Mesenteric fat pad (tissue), 1 donor: ENCODE measurements around the gene CD207. TPM values are rescaled to one million over a fixed set of nuclear protein-coding genes. Genes with fewer than 3 reads are reported as not detected.
"Not testable (repeated sequence)": the region's sequence is repeated elsewhere in the genome, so short reads cannot be mapped to it uniquely, and the experiment has no call there.

Experiments
- DNase-seq: peaks from one replicate; pipeline ENCODE4 v3.0.0-alpha.2; 2020; ENCODE audit warnings: low spot score
- total RNA-seq: library from RNA; stranded (reverse); fragmentation: NEBNext Ultra II Directional; extraction: Animal tissue kit (Norgen Biotek cat#: 25700); gene quantifications from one replicate; pipeline ENCODE4 v1.2.1, GENCODE V29; 2021
- donor health status: DM: yes; HTN: yes; CAD: no.

Gene CD207
- total RNA-seq, 1 donor from 2014 or later: 0.29 TPM

DNA sequence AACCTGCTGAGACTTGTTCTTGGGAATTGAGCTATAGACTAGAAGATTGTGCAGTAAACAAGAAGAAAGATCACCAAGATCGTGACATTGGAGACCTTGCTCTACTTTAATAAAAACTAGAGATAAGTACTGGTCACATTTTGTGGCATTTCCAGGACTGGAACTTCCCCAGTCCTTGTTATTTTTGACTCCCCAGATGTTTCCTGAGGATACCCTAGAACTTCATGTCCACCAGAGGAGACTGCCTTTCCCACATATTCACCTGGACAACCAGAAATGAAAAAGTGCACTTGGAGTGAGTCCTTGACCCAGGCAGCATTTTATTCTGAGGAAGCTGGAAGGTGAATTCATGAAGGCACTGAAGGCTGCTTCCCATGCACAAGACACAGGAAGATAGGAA lies 5.7 kb downstream of the CD207 start:
- no peak for DNase-seq

DNA sequence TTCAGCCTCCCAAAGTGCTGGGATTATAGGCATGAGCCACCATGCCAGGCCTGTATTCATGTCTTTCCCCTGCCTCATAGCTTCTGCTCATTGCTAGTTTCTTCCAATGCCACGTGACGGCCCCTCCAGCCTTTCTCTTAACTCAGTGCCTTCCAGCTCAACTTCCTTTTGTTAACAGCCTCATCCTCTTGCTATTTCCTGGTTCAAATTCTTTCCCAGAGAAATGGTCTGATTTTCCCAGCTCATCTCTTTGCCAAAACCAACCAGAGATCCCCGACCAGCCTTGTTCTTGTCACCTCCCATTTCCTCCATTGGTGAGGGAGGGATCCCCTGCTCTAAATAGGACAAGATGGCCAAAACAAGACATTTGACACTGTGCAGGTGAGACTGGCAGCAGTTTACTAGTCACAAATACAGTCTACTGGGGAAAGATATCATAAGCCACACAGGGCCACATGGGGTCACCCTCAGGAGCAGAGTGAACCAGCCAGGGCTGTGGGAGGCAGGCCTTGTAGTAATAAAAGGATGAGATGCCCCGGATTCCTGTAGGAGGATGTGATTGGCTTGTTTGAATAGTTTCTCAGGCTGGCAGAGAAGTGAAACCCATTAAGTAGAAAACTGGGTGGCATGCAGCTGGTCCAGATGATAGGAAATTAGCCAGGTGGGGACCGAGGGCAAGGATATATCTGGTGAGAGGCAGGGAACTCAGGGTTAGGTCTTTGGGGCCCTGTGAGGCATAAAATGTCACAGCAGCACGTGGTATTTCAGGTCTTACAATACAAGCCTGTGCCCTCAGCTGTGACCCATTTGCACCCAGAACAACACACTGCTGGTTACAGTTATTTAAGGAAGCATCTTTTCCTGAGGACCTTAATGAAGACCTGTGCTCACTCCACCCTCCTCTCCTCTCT lies 6.4 kb downstream of the CD207 start:
- DNase-seq: no peak

DNA sequence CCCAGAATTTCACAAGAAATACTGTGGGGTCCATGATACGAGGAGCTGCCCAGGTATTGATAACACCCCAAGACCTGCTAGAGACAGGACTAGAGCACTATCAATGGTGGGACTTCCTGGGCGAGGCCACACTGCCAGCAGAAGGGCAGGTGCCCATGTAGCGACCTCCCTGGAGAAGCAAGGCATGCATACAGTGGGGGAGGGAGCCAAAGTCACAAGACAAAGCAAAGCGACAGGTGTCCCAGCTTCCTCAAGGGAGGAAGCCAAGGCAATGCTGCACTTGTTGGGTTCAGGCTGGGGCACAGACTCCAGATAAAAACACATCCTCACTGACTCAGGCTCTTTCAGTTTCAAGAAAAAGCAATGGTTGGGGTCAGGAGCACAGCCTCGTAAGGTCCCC lies 7.5 kb downstream of the CD207 start:
- DNase-seq: no peak

DNA sequence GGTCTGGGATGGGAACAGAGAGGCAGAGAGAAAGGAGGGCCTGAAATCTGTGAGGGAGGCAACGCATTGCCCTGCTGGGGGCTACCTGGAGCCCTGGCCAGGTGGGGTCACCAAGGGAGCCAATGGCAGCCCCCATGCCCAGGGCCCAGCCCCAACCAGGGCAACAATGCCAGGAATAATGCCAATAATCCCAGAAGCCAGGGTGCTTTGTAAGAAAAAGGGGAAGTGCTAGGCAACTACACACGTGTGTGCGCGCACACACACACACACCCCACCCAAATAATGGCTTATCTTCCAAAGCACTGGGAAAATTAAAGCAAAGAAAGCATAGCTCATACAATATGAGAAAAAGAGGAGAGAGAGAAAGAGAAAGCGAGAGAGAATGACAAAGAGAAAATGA lies 8.2 kb downstream of the CD207 start:
- DNase-seq: no peak

DNA sequence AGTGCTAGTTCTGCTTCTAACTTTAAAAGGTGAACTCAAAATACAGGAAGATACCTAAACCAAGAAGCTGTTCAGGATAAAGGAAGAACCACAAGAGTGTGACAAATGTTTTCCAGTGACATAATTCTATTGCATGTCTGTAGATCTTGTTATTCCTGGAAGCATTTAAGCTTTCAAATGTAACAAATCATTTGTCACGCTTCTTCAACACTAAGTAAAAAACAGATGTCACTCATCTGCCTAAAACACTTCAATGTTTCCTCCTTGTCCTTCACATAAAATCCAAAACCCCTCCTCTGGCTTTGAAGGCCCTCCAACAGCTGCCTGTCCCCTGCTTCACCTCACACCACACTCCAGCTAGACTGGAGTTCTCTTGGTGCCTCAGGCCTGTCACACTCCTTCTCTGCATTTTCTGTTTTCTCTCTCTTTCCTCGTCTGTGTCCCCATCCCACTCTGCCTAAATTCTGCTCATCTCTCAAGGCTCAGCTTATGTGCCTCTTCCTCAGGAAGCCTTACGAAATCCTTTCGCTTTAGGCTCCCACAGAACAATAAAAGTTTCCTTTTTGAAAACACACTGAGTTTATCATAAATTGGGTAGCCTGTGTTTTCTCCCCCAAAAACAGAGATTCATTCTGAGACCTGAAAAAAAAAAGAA lies 8.8 kb downstream of the CD207 start:
- no peak for DNase-seq

DNA sequence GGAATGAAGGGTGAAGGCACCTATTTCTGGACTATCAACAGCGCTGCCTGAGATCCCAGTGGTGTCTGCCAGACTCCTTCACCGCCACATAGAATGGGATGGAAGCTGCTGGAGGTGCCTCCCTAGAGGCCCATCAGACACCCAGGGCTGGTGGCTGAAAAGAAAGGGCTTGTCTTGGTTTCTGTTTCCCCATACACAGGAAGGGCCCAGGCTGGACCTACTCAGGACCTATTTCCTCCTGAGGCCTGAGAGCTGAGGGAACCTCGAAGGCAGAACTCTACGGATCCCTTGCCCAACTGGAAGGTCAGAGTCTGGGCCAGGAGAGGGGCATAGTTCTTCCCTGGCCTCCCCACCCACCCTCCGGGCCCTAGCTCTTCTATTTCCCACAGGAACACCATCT lies 12.4 kb downstream of the CD207 start:
- no peak for DNase-seq

DNA sequence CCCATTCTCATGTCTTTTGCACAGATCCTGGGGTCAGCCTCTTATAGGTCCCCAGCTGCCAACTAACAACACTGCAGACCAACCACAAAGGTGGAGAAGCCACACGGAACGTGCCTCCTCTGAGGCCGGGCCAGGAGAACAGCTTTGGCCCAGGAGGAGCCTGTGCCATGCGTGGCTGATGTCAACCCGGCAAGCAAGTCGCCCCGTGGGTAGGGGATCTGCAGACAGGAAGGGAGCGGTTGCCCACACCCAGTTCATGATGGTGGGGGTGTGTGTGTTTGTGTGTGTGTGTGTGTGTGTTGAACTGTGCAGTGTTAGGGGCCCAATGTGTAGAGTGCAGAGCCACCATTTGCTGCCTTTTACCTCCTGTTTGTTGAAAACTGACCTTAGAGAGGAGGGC lies 12.8 kb downstream of the CD207 start:
- DNase-seq: no peak

DNA sequence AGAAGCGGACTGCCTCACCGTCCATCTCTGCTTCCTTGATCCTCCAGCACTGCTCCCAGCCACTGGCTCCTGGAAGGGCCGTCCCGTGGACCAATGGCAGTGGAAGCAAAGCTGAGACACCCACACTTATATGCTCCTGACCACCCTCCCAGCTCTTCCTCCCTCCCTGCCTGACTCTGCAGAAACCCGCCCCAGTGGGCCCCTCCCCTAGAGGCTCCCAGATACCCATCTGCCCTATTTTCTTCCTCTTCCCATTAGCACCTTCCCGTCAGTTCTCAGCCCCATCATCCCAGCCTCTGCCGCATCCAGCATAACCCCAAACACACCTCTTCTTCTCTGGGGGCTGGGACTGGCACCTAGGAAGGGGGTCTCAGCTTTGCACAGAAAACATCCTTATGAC lies 15.1 kb downstream of the CD207 start, which contains the start of gene CLEC4F:
CLEC4F (minus strand) TSS at position 101 of the 400 bp plus-strand sequence; CDS start at position 25, 76 bp downstream.
- no peak for DNase-seq

DNA sequence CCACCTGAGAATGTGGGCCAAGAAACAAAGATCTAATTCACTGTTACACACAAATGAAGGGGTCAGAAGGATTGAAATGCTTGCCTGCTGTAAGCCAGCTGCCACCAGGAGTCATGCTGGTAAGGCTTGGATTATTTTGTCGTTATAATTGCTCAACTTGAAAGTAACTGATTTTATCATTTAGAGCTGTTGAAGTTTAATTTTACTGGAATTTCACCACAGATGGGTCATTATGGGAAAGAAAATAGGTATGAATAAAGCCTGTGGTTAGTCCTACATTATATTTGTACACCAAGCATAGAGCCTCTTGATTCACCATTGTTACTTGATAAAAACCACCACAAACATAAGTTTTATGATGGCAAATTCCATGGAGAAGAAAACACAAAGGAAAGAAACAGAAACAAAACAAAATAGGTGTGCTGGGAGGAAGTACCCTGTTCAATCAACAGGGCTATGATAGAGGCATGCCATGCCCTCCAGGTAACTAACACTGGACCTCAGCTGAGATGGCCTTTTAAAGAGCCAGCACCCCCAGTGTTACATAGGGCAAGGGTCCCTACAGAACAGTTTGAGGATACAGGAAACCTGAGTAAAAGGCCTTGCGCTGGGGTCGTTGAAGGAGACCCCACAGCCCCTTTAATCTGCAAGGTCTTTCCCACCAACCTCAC lies 18.2 kb downstream of the CD207 start:
- no peak for DNase-seq

DNA sequence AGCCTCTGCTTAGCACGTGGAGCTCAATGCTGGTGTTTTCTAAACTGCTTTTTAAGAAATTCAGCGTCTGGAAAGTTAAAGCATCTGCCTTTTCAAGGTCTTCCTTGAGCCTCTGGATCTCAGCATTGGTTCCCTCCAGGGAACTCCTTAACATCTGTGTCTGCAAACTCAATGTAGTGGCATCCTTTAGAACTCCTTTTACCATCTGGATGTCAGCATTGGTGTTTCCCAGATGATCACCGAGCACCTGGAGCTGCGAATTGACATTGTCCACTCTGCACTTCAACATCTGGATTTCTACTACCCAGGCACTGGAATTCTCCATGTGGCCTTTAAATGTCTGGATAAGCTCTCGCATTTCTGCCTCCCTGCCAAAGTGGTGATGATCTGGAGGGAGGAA lies 18.9 kb downstream of the CD207 start:
- DNase-seq: no peak

DNA sequence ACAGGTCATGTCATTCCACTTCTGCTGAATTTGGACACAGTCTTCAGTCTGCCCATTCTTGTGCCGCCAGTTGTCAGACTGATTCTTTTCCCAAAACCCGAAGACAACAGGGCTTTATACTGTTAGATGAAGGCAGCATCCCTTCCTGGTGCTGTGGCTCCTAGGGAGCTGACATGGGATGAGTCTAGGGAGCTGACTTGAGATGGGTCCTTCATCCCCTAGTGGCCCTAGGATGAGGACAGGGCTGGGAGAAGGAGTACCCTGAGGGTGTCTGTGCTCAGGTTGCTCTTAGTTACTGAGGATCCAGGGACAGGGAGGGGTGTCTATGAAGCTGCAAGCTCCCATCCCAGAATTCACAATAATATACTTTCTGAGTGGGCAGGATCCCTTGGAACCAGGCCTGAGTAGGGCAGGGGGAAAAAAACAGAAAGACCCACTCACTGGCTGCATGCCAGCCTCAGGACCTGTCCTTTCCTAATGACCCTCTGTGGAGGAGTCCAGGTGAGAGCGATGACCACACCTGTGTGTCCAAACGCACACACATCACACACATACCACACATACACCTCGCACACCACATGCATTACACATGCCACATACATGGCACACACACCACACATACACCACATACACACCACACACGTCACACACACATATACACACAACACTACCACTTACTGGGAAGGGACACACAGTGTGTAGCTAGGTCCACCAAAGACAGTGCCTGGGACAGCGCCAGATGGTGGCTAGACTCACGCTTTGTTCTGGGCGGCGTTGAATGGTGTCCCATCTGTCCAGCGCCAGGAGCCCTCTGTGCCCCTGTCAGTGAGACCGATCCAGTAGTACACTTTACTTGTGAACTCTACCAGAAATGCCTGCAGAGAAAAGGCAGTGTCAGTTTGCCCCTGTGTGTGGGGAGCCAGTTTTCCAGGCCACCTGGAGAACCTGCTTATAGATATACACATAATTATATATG lies 26.3 kb downstream of the CD207 start:
- DNase-seq: no peak

DNA sequence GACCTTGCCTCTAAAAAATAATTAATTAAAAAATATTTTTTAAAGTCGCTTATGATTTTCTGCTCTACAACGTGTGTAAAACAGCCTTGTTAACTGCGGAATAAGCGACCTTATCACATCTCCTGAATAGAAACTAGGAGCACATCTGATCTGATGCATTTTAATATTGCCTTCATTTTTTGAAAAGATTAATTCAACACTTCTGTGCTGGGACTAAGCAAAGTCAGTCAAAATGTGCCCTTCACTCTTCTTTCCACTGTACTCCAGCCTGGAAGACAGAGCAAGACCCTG lies 27.8 kb downstream of the CD207 start:
- DNase-seq: no peak

DNA sequence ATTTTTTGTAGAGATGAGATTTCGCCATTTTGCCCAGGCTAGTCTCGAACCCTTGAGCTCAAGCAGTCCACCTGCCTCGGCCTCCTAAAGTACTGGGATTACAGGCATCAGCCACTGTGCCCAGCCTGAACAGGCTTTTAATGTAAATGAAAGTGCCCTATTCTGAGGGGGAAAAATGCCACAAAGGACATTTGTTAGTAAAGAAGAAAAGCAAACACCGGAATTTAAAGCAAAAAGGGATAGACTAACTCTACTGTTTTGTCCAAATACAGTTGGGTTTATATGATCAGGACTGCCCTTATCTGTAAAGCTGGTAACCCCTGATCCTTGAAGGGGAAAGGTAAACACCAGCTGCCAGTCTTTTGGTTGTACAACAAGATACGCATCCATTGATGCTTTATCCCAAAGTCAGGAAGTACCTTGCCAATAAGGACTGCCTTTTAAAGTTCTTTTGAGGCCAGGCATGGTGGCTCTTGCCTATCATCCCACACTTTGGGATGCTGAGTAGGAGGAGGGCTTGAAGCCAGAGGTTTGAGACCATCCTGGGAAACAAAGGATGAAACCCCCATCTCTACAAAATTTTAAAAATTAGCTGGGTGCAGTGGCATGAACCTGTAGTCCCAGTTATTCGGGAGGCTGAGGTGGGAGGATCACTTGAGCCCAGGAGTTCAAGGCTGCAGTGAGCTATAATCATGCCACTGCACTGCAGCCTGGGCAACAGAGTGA lies 28.4 kb downstream of the CD207 start:
- DNase-seq: no peak

DNA sequence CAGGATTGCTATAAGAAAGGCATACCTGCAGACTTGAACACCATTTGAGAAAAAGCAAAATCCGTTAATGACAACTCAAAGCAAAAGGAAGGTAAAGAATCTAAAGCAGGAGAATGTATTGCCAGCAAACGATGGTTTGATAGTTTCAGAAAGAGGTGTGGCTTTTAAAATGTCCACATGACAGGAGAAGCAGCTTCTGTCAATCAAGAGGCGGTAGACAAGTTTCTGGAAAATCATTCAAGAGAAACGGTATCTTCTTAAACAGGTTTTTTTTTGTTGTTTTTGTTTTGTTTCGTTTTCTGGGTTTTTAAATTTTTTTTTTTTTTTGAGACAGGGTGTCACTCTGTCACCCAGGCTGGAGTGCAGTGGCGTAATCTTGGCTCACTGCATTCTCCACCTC lies 29.0 kb downstream of the CD207 start:
- DNase-seq: no peak

DNA sequence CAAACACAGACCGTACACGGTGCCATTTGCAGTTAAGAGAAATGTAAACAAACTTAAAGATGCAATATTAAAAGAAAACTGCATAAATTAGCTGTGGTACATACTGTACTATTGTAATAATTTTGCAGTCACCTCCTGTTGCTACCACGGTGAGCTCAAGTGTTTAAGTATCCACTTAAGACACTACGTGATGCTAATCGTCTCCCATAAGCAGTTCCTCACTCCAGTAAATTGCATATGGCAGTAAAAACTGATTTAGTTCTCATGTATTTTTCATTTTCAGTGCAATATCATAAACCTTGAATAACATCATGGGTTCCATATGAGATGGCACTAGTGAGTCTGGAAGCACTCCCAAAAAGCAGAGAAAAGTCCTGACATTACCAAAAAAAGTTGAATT lies 29.6 kb downstream of the CD207 start:
- no peak for DNase-seq

DNA sequence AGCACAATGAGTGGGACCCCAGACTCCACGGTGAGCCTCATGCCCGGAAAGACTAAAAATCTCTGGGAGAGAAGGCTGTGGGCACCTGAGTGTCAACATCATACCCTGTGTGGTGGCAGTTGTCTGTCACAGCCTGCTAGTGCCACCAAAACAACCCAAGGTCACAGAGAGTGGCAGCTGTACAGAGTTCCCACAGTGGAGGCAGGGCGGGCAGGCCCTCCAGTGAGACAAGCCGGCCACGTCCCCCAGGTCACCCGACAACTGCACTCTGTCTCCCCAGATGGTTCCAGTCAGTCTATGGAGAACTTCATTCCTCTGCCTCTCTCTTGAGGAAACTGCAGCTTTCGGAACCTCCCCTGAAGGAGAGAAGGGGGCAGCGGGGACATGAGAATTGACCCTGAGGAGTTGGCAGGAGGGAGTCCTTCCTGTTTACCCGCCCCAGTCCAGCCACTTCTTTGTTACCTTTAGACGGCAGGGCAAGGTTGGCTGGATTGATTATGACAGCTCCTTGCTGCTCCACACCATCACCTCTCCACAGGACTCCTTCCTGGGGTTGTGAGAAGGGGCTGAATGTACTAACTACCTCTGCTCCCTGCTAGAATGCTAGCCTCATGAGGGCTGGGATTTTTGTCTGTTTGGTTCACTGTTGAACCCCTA lies 33.9 kb downstream of the CD207 start:
- no peak for DNase-seq

DNA sequence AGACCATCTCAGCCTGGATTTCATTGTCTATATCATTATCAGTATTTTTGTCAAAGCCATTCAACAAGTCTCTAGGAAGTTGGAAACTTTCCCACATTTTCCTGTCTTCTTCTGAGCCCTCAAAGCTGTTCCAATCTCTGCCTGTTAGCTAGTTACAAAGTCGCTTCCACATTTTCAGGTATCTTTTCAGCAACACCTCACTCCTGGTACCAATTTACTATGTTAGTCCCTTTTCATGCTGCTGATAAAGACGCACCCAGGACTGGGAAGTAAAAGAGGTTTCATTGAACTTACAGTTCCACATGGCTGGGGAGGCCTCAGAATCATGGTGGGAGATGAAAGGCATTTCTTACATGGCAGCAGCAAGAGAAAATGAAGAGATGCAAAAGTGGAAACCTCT lies 35.9 kb downstream of the CD207 start:
- DNase-seq: no peak

DNA sequence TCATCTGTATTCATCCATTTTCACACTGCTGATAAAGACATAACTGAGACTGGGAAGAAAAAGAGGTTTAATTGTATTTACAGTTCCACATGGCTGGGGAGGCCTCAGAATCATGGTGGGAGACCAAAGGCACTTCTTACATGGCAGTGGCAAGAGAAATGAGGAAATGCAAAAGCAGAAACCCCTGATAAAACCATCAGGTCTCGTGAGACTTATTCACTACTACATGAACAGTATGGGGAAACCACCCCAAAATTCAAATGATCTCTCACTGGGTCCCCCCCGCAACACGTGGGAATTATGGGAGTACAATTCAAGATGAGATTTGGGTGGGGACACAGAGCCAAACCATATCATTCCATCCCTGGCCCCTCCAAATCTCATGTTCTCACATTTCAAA lies 37.6 kb downstream of the CD207 start:
- not testable (repeated sequence) for DNase-seq

DNA sequence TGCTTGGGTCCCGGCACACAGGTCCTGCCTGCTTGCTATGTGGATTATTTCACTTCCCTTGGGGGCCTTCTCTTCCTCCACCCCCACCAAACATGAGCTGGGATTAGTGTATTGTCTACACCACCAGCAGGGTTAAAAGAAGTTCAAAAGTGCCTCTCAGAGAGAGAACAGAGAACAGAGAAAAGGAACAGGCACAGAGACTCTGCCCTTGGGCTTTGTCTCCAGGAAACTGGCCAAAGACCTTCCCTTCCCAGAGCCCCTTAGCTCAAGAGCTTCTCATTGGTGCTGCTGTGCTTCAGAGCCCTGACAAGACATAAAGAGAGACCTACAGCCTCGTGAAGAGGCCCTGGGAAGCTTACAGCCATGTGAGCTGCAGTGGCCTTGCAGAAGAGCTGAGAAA lies 38.1 kb downstream of the CD207 start:
- DNase-seq: no peak

DNA sequence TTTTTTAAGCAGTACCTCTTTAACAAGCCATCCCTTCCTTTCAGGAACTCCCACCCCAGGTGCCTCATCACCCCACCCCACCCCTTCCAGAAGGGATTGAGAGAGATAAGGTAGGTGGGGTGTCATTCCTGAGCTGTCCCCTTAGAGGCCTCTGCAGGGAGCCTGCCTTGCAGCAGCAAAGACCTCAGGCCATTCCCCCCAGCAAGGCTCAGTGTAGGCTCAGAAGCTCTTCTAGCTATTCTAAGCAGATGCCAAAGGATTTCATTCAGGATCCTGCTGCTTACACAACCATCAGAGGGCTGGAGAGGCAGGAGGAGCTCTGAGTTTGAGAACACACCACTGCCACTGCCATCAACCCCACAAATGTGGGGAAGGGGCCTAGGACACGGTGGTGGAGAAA lies 39.4 kb downstream of the CD207 start:
- no peak for DNase-seq
